ENCODE measurements around the gene ABLIM3. TPM values are rescaled to one million over a fixed set of nuclear protein-coding genes. Genes with fewer than 3 reads are reported as not detected.
"Not testable (repeated sequence)": the region's sequence is repeated elsewhere in the genome, so short reads cannot be mapped to it uniquely, and the experiment has no call there.

ABLIM3 gene
- total RNA-seq, 2 donors from 2014 or later = 0.14 to 0.19 TPM

GRCh38 chr5:149272781-149273180 lies 131.5 kb downstream of the ABLIM3 start:
- H3K9me3 Mint-ChIP-seq; DNase-seq; H3K27ac Mint-ChIP-seq; H3K36me3 Mint-ChIP-seq (ENCODE audit: insufficient read depth in 2 of 2); ATAC-seq (replicated peaks in 1 of 2): not testable (repeated sequence)
- Mint-ChIP-seq H3K4me1 (ENCODE audit: low read depth) (peaks cover 14% of the 10 kb centered on the region), H3K27me3 (ENCODE audit: low read depth) (peaks cover 55% of the 10 kb centered on the region), H3K4me3 (peak overlapping the region in 1 of 2 donors; percentile 90)

GRCh38 chr5:149273237-149273636 lies 131.9 kb downstream of the ABLIM3 start:
- DNase-seq = no peak
- peaks cover 0 to 5% of the 10 kb centered on the region in 2 donors for H3K36me3 Mint-ChIP-seq (ENCODE audit: insufficient read depth in 2 of 2)
- no peak overlapping the region for H3K27ac Mint-ChIP-seq
- no peak for ATAC-seq (replicated peaks in 1 of 2)
- H3K4me3 Mint-ChIP-seq = peak overlapping the region in 1 of 2 donors; percentile 90
- H3K4me1 Mint-ChIP-seq (ENCODE audit: low read depth) = peaks cover 14% of the 10 kb centered on the region
- peaks cover 0 to 4% of the 10 kb centered on the region in 2 donors for H3K9me3 Mint-ChIP-seq
- peaks cover 60% of the 10 kb centered on the region for H3K27me3 Mint-ChIP-seq (ENCODE audit: low read depth)

- no peak overlapping the region for H3K4me3 Mint-ChIP-seq
- ATAC-seq (replicated peaks in 1 of 2) (no peak), DNase-seq (no peak)
- H3K27me3 Mint-ChIP-seq (ENCODE audit: low read depth) = peaks cover 62% of the 10 kb centered on the region
- peaks cover 0 to 3% of the 10 kb centered on the region in 2 donors for H3K36me3 Mint-ChIP-seq (ENCODE audit: insufficient read depth in 2 of 2)
- no peak overlapping the region for H3K27ac Mint-ChIP-seq
- H3K9me3 Mint-ChIP-seq = peaks cover 0 to 2% of the 10 kb centered on the region in 2 donors
- H3K4me1 Mint-ChIP-seq (ENCODE audit: low read depth) = peaks cover 14% of the 10 kb centered on the region
These were observed 132.7 kb downstream of the ABLIM3 start for GRCh38 chr5:149273950-149274349.

GRCh38 chr5:149274939-149275338 lies 133.6 kb downstream of the ABLIM3 start:
- H3K4me3 Mint-ChIP-seq = no peak overlapping the region
- no peak for DNase-seq
- ATAC-seq (replicated peaks in 1 of 2) = no peak
- peaks cover 62% of the 10 kb centered on the region for H3K27me3 Mint-ChIP-seq (ENCODE audit: low read depth)
- no peaks in the 10 kb centered on the region for H3K9me3 Mint-ChIP-seq
- peaks cover 14% of the 10 kb centered on the region for H3K4me1 Mint-ChIP-seq (ENCODE audit: low read depth)
- H3K27ac Mint-ChIP-seq = no peak overlapping the region
- H3K36me3 Mint-ChIP-seq (ENCODE audit: insufficient read depth in 2 of 2) = no peaks in the 10 kb centered on the region

GRCh38 chr5:149277801-149278200 lies 136.5 kb downstream of the ABLIM3 start:
- DNase-seq = no peak
- Mint-ChIP-seq H3K27me3 (ENCODE audit: low read depth) (peaks cover 42% of the 10 kb centered on the region), H3K4me1 (ENCODE audit: low read depth) (no peaks in the 10 kb centered on the region), H3K27ac (no peak overlapping the region), H3K4me3 (no peak overlapping the region), H3K9me3 (no peaks in the 10 kb centered on the region), H3K36me3 (ENCODE audit: insufficient read depth in 2 of 2) (no peaks in the 10 kb centered on the region)
- ATAC-seq (replicated peaks in 1 of 2) = no peak

- H3K27ac Mint-ChIP-seq = no peak overlapping the region
- no peaks in the 10 kb centered on the region for H3K36me3 Mint-ChIP-seq (ENCODE audit: insufficient read depth in 2 of 2)
- H3K27me3 Mint-ChIP-seq (ENCODE audit: low read depth) = peaks cover 34% of the 10 kb centered on the region
- no peaks in the 10 kb centered on the region for H3K9me3 Mint-ChIP-seq
- H3K4me3 Mint-ChIP-seq = no peak overlapping the region
- H3K4me1 Mint-ChIP-seq (ENCODE audit: low read depth) = no peaks in the 10 kb centered on the region
- ATAC-seq (replicated peaks in 1 of 2) (no peak), DNase-seq (no peak)
These were observed 137.3 kb downstream of the ABLIM3 start for GRCh38 chr5:149278451-149279210.

- no peak overlapping the region for H3K4me3 Mint-ChIP-seq
- H3K9me3 Mint-ChIP-seq = no peaks in the 10 kb centered on the region
- peaks cover 4% of the 10 kb centered on the region for H3K4me1 Mint-ChIP-seq (ENCODE audit: low read depth)
- peaks cover 30% of the 10 kb centered on the region for H3K27me3 Mint-ChIP-seq (ENCODE audit: low read depth)
- no peaks in the 10 kb centered on the region for H3K36me3 Mint-ChIP-seq (ENCODE audit: insufficient read depth in 2 of 2)
- DNase-seq = no peak
- no peak for ATAC-seq (replicated peaks in 1 of 2)
- H3K27ac Mint-ChIP-seq = no peak overlapping the region
These were observed 138.4 kb downstream of the ABLIM3 start for GRCh38 chr5:149279661-149280060.

GRCh38 chr5:149280124-149280523 lies 138.8 kb downstream of the ABLIM3 start:
- no peak overlapping the region for H3K27ac Mint-ChIP-seq
- no peaks in the 10 kb centered on the region for H3K36me3 Mint-ChIP-seq (ENCODE audit: insufficient read depth in 2 of 2)
- H3K4me3 Mint-ChIP-seq = no peak overlapping the region
- DNase-seq = no peak
- peaks cover 7% of the 10 kb centered on the region for H3K4me1 Mint-ChIP-seq (ENCODE audit: low read depth)
- ATAC-seq (replicated peaks in 1 of 2) = no peak
- H3K9me3 Mint-ChIP-seq = no peaks in the 10 kb centered on the region
- peaks cover 30% of the 10 kb centered on the region for H3K27me3 Mint-ChIP-seq (ENCODE audit: low read depth)

- Mint-ChIP-seq H3K27me3 (ENCODE audit: low read depth) (peaks cover 24% of the 10 kb centered on the region), H3K9me3 (no peaks in the 10 kb centered on the region), H3K4me3 (no peak overlapping the region), H3K4me1 (ENCODE audit: low read depth) (peaks cover 14% of the 10 kb centered on the region), H3K27ac (no peak overlapping the region), H3K36me3 (ENCODE audit: insufficient read depth in 2 of 2) (no peaks in the 10 kb centered on the region)
- no peak for DNase-seq
- ATAC-seq (replicated peaks in 1 of 2) = no peak
These were observed 139.5 kb downstream of the ABLIM3 start for GRCh38 chr5:149280802-149281201.

GRCh38 chr5:149282027-149282965 lies 141.0 kb downstream of the ABLIM3 start:
- ATAC-seq (replicated peaks in 1 of 2) = no peak
- no peaks in the 10 kb centered on the region for H3K36me3 Mint-ChIP-seq (ENCODE audit: insufficient read depth in 2 of 2)
- no peak overlapping the region for H3K4me3 Mint-ChIP-seq
- DNase-seq = no peak
- H3K4me1 Mint-ChIP-seq (ENCODE audit: low read depth) = peaks cover 16% of the 10 kb centered on the region
- H3K27me3 Mint-ChIP-seq (ENCODE audit: low read depth) = peaks cover 12% of the 10 kb centered on the region
- no peak overlapping the region for H3K27ac Mint-ChIP-seq
- no peaks in the 10 kb centered on the region for H3K9me3 Mint-ChIP-seq

GRCh38 chr5:149282966-149283332 lies 141.7 kb downstream of the ABLIM3 start:
- ATAC-seq (replicated peaks in 1 of 2) (no peak), DNase-seq (no peak)
- Mint-ChIP-seq H3K36me3 (ENCODE audit: insufficient read depth in 2 of 2) (no peaks in the 10 kb centered on the region), H3K4me3 (no peak overlapping the region), H3K27me3 (ENCODE audit: low read depth) (peaks cover 5% of the 10 kb centered on the region), H3K9me3 (no peaks in the 10 kb centered on the region), H3K4me1 (ENCODE audit: low read depth) (peaks cover 16% of the 10 kb centered on the region), H3K27ac (no peak overlapping the region)

- Mint-ChIP-seq H3K36me3 (ENCODE audit: insufficient read depth in 2 of 2) (no peaks in the 10 kb centered on the region), H3K27me3 (ENCODE audit: low read depth) (no peaks in the 10 kb centered on the region), H3K4me1 (ENCODE audit: low read depth) (peaks cover 16% of the 10 kb centered on the region), H3K4me3 (no peak overlapping the region), H3K27ac (no peak overlapping the region), H3K9me3 (no peaks in the 10 kb centered on the region)
- ATAC-seq (replicated peaks in 1 of 2) = no peak
- DNase-seq = no peak
These were observed 142.6 kb downstream of the ABLIM3 start for GRCh38 chr5:149283626-149284480.
